ENCODE measurements around the gene ZBTB7C.

GRCh38 chr18:48339692-48340091 lies 69.5 kb downstream of the ZBTB7C start:
- TF ChIP-seq CTCF (conservative IDR thresholded peaks at IDR 0.05; ENCODE audit: low read length) (no peak), EZH2phosphoT487 (IDR thresholded peaks at IDR 0.05; ENCODE audit: borderline replicate concordance, low read depth, low read length) (no peak)

All from OCI-LY7 (cell line).